ENCODE data around the gene SPTB. TPM values are rescaled to one million over a fixed set of nuclear protein-coding genes. Genes with fewer than 3 reads are reported as not detected.

The SPTB gene
- total RNA-seq, 1 donor from 2014 or later, result 0.67 TPM

GRCh38 chr14:64698903-64699302 lies 180.8 kb downstream of the SPTB start:
- DNase-seq (ENCODE audit: low spot score), result no peak

GRCh38 chr14:64696355-64696857 lies 183.3 kb downstream of the SPTB start:
- no peak for DNase-seq (ENCODE audit: low spot score)

Small RNA genes lying within 50 kb of the gene (microRNA-seq; reads per million reads assigned to microRNA genes)
- not detected for gene MIR7855 (ENCODE audit: borderline number of aligned reads)

Other genes with a start within 250 kb of the SPTB start
- gene PLEKHG3, start 175.5 kb downstream of the SPTB start, total RNA-seq, result 35.6 TPM
- gene CHURC1, start 34.5 kb upstream of the SPTB start, total RNA-seq, result 53.4 TPM
- gene GPX2, start 62.8 kb upstream of the SPTB start, total RNA-seq, result not detected
- gene RAB15, start 92.4 kb upstream of the SPTB start, total RNA-seq, result 3.2 TPM
- 16.1 TPM for gene FNTB, start 107.0 kb upstream of the SPTB start, total RNA-seq
- gene MAX, start 222.6 kb upstream of the SPTB start, total RNA-seq, result 97.5 TPM